Ascending aorta (tissue), 2 donors: ENCODE results near the gene NTM. TPM values are rescaled to one million over a fixed set of nuclear protein-coding genes. Genes with fewer than 3 reads are reported as not detected.

Experiments used
- DNase-seq, 2 donors: peaks; one replicate each; pipeline ENCODE4 v3.0.0-alpha.2; 2019; ENCODE audit warnings: low spot score in 2 of 2
- H3K27ac ChIP-seq, 2 donors: fragments of 200-600 bp; sonication (generic); one replicate each; pipeline ENCODE4 v1.5.1; 2016 to 2017; ENCODE audit warnings: mild to moderate bottlenecking in 1 of 2
- H3K27me3 ChIP-seq: fragments of 200-600 bp; sonication (generic); one replicate; pipeline ENCODE4 v1.5.1; 2017
- H3K36me3 ChIP-seq, 2 donors: fragments of 200-600 bp; sonication (generic); one replicate each; pipeline ENCODE4 v1.5.1; 2016
- H3K4me1 ChIP-seq, 2 donors: fragments of 200-600 bp; sonication (generic); one replicate each; pipeline ENCODE4 v1.5.1; 2016 to 2017; ENCODE audit warnings: mild to moderate bottlenecking in 1 of 2
- H3K4me3 ChIP-seq, 2 donors: fragments of 200-600 bp; sonication (generic); one replicate each; pipeline ENCODE4 v1.5.1; 2016 to 2017; ENCODE audit warnings: mild to moderate bottlenecking in 1 of 2
- H3K9me3 ChIP-seq, 2 donors: fragments of 200-600 bp; sonication (generic); one replicate each; pipeline ENCODE4 v1.5.1; 2016
- intact Hi-C: fragments of 100-400 bp; cut with DNase I; formaldehyde crosslinking; loops from one replicate; pipeline ENCODE4 v1.15.1; 2023
- total RNA-seq: library from RNA; depleted of rRNA; stranded (reverse); fragments of >200 nt; gene quantifications from one replicate; pipeline ENCODE4 v1.1.0, GENCODE V29; 2016
- TF ChIP-seq, protein P1 (sequence below), 3 experiments: fragments of 200-600 bp in 2 of 3; fragments of 450-650 bp in 1 of 3; sonication (generic) in 2 of 3; IDR thresholded peaks; one replicate each; pipeline ENCODE4 v1.5.1; 2016 to 2019; ENCODE audit warnings: antibody characterized with exemption in 3 of 3, mild to moderate bottlenecking in 1 of 3, moderate library complexity in 1 of 3

Gene NTM
- total RNA-seq, 1 donor from 2014 or later, result not detected

DNA sequence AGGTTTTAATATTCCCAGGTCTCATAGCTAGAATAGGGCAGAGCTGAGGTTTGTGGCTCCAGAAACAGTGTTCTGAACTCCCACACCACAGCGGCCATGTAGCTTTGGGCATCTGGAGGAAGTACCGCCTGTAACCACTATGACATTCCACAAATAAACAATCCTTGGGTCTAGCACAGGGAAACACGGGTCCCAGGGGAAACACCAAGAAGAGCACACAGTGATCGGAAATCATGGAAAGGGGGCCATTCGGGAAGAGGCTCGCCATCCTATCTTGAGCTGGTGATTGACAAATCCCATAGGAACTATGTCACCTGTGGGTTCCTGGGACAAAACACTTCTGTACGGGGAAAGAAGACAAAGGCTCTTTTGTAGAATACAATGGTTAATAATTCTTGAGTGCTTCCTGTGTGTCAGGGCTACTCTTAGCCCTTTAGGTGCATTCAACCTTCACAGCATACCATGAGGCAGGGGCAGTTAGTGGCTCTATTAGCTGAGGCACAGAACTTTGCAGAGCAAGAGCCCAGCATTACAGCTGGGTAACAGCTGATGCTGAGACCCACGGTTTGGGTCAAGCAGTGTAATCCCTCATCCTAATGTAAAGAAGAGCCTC lies 514.2 kb downstream of the NTM start:
- Histone ChIP-seq H3K27ac (no peak overlapping the region), H3K4me3 (no peak overlapping the region), H3K4me1 (no peaks in the 10 kb centered on the region), H3K27me3 (no peaks in the 10 kb centered on the region), H3K9me3 (no peaks in the 10 kb centered on the region), H3K36me3 (no peaks in the 10 kb centered on the region)
- intact Hi-C loops, result no loop called here
- no peak for DNase-seq
- TF ChIP-seq, protein P1, sequence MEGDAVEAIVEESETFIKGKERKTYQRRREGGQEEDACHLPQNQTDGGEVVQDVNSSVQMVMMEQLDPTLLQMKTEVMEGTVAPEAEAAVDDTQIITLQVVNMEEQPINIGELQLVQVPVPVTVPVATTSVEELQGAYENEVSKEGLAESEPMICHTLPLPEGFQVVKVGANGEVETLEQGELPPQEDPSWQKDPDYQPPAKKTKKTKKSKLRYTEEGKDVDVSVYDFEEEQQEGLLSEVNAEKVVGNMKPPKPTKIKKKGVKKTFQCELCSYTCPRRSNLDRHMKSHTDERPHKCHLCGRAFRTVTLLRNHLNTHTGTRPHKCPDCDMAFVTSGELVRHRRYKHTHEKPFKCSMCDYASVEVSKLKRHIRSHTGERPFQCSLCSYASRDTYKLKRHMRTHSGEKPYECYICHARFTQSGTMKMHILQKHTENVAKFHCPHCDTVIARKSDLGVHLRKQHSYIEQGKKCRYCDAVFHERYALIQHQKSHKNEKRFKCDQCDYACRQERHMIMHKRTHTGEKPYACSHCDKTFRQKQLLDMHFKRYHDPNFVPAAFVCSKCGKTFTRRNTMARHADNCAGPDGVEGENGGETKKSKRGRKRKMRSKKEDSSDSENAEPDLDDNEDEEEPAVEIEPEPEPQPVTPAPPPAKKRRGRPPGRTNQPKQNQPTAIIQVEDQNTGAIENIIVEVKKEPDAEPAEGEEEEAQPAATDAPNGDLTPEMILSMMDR (IDR thresholded peaks at IDR 0.05), result no peak

DNA sequence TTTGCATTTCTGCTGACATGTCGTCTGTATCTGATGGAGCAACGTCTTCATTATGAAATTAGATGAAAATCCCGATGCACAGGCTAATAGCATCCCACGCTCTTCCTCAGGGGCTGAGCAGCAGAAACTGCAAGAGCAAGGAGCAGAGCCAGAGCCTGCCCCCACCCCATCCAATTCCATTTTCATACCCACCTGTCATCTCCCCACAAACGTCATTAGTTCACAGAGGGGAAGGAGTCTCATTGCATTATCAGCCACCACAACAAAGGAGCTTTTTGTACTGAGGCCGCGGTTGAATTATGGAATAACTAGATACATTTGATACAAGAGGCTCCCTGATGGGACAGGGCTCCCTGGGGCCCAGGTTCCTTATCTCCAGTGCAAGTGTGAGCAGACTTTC lies 515.0 kb downstream of the NTM start:
- no peak overlapping the region for H3K27ac ChIP-seq
- intact Hi-C loops, result no loop called here
- H3K9me3 ChIP-seq, result no peaks in the 10 kb centered on the region
- TF ChIP-seq, protein P1 (IDR thresholded peaks at IDR 0.05), result no peak
- no peak for DNase-seq
- no peak overlapping the region for H3K4me3 ChIP-seq
- no peaks in the 10 kb centered on the region for H3K36me3 ChIP-seq
- H3K27me3 ChIP-seq, result no peaks in the 10 kb centered on the region
- H3K4me1 ChIP-seq, result no peaks in the 10 kb centered on the region

DNA sequence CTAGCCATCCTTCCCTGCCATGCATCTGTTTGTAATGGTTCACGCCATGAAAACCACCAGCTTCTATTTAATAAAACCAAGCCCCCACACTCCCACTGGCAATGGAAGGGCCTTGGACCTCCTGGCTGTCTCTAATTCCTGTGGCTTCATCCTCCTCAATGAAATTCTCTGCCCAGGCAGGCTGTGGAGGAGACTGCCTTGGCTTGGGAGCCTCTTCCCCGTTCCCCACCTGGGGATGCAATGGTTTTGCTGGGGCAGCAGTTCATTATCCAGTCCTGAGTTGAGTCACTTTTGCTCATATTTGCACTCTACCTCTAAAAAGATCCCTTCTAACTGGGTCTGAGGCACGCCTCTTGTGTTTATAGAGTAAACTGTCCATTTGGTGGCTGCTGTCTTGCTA lies 515.8 kb downstream of the NTM start:
- no peak for DNase-seq

DNA sequence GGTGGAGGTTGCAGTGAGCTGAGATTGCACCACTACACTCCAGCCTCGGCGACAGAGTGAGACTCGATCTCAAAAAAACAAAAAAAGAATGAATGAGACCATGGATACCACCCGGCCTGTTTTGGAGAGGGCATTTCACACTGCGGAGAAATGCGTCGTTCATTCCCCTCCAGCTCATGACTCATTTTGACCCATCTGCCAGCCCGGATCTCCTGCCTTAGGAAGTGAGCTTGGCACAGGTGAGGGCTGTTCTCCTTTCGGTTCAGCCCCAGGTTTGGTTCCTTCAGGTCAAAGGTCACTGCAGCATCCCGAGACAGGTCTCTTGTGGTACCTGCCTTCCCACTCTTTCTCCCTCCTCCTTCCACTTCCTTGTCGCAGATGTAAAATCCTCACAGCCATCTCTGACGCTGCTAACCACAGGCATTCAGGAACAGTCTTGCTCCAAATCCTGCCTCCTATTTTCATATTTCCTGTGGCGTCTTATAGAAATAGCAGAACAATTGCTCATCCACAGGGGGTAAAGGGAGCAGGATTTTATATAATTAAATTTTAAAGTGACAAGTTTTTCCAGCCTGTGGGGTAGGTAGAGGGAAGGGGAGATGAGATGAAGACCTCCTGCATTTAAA lies 517.9 kb downstream of the NTM start:
- H3K4me1 ChIP-seq, result no peaks in the 10 kb centered on the region
- no peak overlapping the region for H3K4me3 ChIP-seq
- H3K9me3 ChIP-seq, result no peaks in the 10 kb centered on the region
- no peaks in the 10 kb centered on the region for H3K36me3 ChIP-seq
- H3K27ac ChIP-seq, result no peak overlapping the region
- H3K27me3 ChIP-seq, result no peaks in the 10 kb centered on the region
- intact Hi-C loops, result no loop called here
- no peak for DNase-seq
- TF ChIP-seq, protein P1 (IDR thresholded peaks at IDR 0.05), result no peak

More for the DNA sequence above, 515.8 kb downstream of the NTM start:
- no peak overlapping the region for H3K27ac ChIP-seq
- TF ChIP-seq, protein P1 (IDR thresholded peaks at IDR 0.05), result no peak
- intact Hi-C loops, result no loop called here
- no peaks in the 10 kb centered on the region for H3K4me1 ChIP-seq
- H3K4me3 ChIP-seq, result no peak overlapping the region
- no peaks in the 10 kb centered on the region for H3K36me3 ChIP-seq
- no peaks in the 10 kb centered on the region for H3K9me3 ChIP-seq
- no peaks in the 10 kb centered on the region for H3K27me3 ChIP-seq

DNA sequence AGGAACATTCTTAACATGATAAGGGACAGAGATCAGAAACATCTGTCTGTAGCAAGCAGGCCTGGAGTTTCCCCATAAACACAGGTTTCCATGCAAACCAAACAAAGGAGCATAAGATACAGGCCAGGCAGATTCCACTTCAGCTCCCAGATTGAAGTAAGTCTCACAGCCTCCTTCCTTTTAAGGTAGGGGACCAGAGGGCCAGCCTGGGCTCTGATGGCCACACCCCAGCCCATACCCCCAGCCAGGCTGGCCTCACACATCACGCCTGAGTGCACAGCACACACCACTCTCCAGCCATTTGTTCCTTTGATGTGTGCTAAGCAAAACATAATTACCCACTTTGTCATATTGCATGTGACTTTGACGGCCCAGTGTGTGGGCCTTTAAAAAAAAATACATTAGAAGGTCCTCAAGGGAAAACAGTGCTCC lies 518.7 kb downstream of the NTM start:
- Histone ChIP-seq H3K36me3 (no peaks in the 10 kb centered on the region), H3K4me1 (no peaks in the 10 kb centered on the region), H3K27me3 (no peaks in the 10 kb centered on the region), H3K9me3 (no peaks in the 10 kb centered on the region), H3K27ac (no peak overlapping the region), H3K4me3 (no peak overlapping the region)
- intact Hi-C loops, result no loop called here
- TF ChIP-seq, protein P1 (IDR thresholded peaks at IDR 0.05), result no peak
- no peak for DNase-seq
